K562 (cell line): ENCODE measurements around the gene IL1RL1. TPM values are rescaled to one million over a fixed set of nuclear protein-coding genes. Genes with fewer than 3 reads are reported as not detected.

Experiments used
- COPS2 ChIP-seq: fragments of 450-650 bp; conservative IDR thresholded peaks from 2 replicates; pipeline ENCODE4 v1.6.1; 2016; ENCODE audit warnings: mild to moderate bottlenecking, moderate library complexity
- RBFOX2 ChIP-seq: fragments of 200-400 bp; formaldehyde crosslinking; IDR thresholded peaks from 2 replicates; pipeline ENCODE4 v1.6.1; 2017; ENCODE audit warnings: low read depth, mild to moderate bottlenecking, low read length, moderate library complexity
- ZNF174 ChIP-seq: fragments of 250-450 bp; sonication (Bioruptor Pico); IDR thresholded peaks from 2 replicates; pipeline ENCODE4 v1.4.0; 2020; ENCODE audit warnings: mild to moderate bottlenecking
- polyA plus RNA-seq, 8 experiments: library from polyadenylated mRNA; depleted of rRNA in 4 of 8; stranded (reverse) in 5 of 8; unstranded in 3 of 8; fragments of >200 nt; fragmentation: Nextera tagmentation in 2 of 8; fragmentation: Illumina TruSeq in 1 of 8; extraction: Ambion mirVana in 2 of 8; extraction: Trizol in 1 of 8; gene quantifications; 2 replicates each; pipeline versions ENCODE4 v1.2.1 to v1.2.3, GENCODE V29; 2011 to 2014; ENCODE audit warnings: inconsistent platforms in 1 of 8, missing spikeins in 1 of 8
- total RNA-seq, 7 experiments: library from RNA; depleted of rRNA in 6 of 7; stranded (reverse); fragments of >200 nt in 6 of 7; fragmentation: Illumina TruSeq in 2 of 7; extraction: Trizol in 2 of 7; gene quantifications; 2 replicates each; pipeline versions ENCODE4 v1.2.1 to v1.2.3, GENCODE V29; 2011 to 2021; ENCODE audit warnings: low replicate concordance in 1 of 7
- TF ChIP-seq, protein P1 (sequence below): fragments of 200-600 bp; sonication (generic); IDR thresholded peaks from one replicate; pipeline ENCODE4 v1.6.1; 2012; ENCODE audit warnings: mild to moderate bottlenecking, low read depth, low read length, inconsistent platforms
- TF ChIP-seq, protein P2 (sequence below): sonication (generic); formaldehyde crosslinking; IDR thresholded peaks from 2 replicates; pipeline ENCODE4 v1.8.0; 2023; ENCODE audit warnings: missing genetic modification reagents, mild to moderate bottlenecking, borderline replicate concordance

The IL1RL1 gene
- total and polyA plus RNA-seq, 9 of the 15 experiments (the other 6 are each of a cell fraction or from before 2014, with no cell fraction given), result 0.06 to 3.3 (median 0.59) TPM

DNA sequence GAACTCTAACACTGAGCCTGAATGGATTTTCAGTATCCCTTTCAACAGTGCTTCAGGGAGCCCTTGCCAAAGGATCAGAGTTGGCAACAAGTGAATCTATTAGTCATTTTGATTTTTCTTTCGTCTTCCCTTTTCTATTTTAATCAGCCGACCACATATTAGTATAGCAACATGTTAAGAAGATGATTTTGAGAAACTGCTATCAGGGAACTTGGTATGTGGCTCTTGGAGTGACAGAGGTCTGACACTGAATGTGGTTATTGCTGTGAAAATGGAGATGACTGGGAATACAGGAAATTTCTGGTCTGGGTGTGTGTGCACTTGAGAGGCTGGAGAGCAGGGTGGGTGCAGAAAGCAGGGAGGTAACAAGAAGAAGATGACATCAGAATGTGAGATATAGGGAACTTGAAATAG lies 28.7 kb upstream of the IL1RL1 start (continued):
- TF ChIP-seq, protein P1, sequence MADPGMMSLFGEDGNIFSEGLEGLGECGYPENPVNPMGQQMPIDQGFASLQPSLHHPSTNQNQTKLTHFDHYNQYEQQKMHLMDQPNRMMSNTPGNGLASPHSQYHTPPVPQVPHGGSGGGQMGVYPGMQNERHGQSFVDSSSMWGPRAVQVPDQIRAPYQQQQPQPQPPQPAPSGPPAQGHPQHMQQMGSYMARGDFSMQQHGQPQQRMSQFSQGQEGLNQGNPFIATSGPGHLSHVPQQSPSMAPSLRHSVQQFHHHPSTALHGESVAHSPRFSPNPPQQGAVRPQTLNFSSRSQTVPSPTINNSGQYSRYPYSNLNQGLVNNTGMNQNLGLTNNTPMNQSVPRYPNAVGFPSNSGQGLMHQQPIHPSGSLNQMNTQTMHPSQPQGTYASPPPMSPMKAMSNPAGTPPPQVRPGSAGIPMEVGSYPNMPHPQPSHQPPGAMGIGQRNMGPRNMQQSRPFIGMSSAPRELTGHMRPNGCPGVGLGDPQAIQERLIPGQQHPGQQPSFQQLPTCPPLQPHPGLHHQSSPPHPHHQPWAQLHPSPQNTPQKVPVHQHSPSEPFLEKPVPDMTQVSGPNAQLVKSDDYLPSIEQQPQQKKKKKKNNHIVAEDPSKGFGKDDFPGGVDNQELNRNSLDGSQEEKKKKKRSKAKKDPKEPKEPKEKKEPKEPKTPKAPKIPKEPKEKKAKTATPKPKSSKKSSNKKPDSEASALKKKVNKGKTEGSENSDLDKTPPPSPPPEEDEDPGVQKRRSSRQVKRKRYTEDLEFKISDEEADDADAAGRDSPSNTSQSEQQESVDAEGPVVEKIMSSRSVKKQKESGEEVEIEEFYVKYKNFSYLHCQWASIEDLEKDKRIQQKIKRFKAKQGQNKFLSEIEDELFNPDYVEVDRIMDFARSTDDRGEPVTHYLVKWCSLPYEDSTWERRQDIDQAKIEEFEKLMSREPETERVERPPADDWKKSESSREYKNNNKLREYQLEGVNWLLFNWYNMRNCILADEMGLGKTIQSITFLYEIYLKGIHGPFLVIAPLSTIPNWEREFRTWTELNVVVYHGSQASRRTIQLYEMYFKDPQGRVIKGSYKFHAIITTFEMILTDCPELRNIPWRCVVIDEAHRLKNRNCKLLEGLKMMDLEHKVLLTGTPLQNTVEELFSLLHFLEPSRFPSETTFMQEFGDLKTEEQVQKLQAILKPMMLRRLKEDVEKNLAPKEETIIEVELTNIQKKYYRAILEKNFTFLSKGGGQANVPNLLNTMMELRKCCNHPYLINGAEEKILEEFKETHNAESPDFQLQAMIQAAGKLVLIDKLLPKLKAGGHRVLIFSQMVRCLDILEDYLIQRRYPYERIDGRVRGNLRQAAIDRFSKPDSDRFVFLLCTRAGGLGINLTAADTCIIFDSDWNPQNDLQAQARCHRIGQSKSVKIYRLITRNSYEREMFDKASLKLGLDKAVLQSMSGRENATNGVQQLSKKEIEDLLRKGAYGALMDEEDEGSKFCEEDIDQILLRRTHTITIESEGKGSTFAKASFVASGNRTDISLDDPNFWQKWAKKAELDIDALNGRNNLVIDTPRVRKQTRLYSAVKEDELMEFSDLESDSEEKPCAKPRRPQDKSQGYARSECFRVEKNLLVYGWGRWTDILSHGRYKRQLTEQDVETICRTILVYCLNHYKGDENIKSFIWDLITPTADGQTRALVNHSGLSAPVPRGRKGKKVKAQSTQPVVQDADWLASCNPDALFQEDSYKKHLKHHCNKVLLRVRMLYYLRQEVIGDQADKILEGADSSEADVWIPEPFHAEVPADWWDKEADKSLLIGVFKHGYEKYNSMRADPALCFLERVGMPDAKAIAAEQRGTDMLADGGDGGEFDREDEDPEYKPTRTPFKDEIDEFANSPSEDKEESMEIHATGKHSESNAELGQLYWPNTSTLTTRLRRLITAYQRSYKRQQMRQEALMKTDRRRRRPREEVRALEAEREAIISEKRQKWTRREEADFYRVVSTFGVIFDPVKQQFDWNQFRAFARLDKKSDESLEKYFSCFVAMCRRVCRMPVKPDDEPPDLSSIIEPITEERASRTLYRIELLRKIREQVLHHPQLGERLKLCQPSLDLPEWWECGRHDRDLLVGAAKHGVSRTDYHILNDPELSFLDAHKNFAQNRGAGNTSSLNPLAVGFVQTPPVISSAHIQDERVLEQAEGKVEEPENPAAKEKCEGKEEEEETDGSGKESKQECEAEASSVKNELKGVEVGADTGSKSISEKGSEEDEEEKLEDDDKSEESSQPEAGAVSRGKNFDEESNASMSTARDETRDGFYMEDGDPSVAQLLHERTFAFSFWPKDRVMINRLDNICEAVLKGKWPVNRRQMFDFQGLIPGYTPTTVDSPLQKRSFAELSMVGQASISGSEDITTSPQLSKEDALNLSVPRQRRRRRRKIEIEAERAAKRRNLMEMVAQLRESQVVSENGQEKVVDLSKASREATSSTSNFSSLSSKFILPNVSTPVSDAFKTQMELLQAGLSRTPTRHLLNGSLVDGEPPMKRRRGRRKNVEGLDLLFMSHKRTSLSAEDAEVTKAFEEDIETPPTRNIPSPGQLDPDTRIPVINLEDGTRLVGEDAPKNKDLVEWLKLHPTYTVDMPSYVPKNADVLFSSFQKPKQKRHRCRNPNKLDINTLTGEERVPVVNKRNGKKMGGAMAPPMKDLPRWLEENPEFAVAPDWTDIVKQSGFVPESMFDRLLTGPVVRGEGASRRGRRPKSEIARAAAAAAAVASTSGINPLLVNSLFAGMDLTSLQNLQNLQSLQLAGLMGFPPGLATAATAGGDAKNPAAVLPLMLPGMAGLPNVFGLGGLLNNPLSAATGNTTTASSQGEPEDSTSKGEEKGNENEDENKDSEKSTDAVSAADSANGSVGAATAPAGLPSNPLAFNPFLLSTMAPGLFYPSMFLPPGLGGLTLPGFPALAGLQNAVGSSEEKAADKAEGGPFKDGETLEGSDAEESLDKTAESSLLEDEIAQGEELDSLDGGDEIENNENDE, result no peak
- TF ChIP-seq ZNF174 (CRISPR knock-in tag) (no peak), COPS2 (no peak), RBFOX2 (no peak)
- TF ChIP-seq, protein P2, sequence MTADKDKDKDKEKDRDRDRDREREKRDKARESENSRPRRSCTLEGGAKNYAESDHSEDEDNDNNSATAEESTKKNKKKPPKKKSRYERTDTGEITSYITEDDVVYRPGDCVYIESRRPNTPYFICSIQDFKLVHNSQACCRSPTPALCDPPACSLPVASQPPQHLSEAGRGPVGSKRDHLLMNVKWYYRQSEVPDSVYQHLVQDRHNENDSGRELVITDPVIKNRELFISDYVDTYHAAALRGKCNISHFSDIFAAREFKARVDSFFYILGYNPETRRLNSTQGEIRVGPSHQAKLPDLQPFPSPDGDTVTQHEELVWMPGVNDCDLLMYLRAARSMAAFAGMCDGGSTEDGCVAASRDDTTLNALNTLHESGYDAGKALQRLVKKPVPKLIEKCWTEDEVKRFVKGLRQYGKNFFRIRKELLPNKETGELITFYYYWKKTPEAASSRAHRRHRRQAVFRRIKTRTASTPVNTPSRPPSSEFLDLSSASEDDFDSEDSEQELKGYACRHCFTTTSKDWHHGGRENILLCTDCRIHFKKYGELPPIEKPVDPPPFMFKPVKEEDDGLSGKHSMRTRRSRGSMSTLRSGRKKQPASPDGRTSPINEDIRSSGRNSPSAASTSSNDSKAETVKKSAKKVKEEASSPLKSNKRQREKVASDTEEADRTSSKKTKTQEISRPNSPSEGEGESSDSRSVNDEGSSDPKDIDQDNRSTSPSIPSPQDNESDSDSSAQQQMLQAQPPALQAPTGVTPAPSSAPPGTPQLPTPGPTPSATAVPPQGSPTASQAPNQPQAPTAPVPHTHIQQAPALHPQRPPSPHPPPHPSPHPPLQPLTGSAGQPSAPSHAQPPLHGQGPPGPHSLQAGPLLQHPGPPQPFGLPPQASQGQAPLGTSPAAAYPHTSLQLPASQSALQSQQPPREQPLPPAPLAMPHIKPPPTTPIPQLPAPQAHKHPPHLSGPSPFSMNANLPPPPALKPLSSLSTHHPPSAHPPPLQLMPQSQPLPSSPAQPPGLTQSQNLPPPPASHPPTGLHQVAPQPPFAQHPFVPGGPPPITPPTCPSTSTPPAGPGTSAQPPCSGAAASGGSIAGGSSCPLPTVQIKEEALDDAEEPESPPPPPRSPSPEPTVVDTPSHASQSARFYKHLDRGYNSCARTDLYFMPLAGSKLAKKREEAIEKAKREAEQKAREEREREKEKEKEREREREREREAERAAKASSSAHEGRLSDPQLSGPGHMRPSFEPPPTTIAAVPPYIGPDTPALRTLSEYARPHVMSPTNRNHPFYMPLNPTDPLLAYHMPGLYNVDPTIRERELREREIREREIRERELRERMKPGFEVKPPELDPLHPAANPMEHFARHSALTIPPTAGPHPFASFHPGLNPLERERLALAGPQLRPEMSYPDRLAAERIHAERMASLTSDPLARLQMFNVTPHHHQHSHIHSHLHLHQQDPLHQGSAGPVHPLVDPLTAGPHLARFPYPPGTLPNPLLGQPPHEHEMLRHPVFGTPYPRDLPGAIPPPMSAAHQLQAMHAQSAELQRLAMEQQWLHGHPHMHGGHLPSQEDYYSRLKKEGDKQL (CRISPR knock-in tag), result no peak
- TF ChIP-seq, all 486 proteins: peak for 0
